Gastrocnemius medialis (tissue), 4 donors: Measurements from ENCODE around the gene RHBDL1.

Source experiments
- POLR2A ChIP-seq, 2 donors: fragments of 450-650 bp; IDR thresholded peaks; one replicate each; pipeline ENCODE4 v1.6.1; 2017; ENCODE audit warnings: antibody characterized with exemption in 2 of 2, mild to moderate bottlenecking in 2 of 2, moderate library complexity in 2 of 2
- TF ChIP-seq, protein P1 (sequence below), 5 experiments: fragments of 450-650 bp in 3 of 5; fragments of 200-600 bp in 2 of 5; sonication (generic) in 2 of 5; IDR thresholded peaks in 4 of 5; conservative IDR thresholded peaks in 1 of 5; 1 replicate in 4 of 5; 2 replicates in 1 of 5; pipeline ENCODE4 v1.5.1; 2016 to 2019; ENCODE audit warnings: antibody characterized with exemption in 5 of 5, mild to moderate bottlenecking in 3 of 5, moderate library complexity in 3 of 5

- no peak for TF ChIP-seq POLR2A (IDR thresholded peaks at IDR 0.05)
- TF ChIP-seq, protein P1, sequence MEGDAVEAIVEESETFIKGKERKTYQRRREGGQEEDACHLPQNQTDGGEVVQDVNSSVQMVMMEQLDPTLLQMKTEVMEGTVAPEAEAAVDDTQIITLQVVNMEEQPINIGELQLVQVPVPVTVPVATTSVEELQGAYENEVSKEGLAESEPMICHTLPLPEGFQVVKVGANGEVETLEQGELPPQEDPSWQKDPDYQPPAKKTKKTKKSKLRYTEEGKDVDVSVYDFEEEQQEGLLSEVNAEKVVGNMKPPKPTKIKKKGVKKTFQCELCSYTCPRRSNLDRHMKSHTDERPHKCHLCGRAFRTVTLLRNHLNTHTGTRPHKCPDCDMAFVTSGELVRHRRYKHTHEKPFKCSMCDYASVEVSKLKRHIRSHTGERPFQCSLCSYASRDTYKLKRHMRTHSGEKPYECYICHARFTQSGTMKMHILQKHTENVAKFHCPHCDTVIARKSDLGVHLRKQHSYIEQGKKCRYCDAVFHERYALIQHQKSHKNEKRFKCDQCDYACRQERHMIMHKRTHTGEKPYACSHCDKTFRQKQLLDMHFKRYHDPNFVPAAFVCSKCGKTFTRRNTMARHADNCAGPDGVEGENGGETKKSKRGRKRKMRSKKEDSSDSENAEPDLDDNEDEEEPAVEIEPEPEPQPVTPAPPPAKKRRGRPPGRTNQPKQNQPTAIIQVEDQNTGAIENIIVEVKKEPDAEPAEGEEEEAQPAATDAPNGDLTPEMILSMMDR (IDR thresholded peaks at IDR 0.05 in 4 of 5, conservative IDR thresholded peaks at IDR 0.05 in 1 of 5), result no peak
Observed at GRCh38 chr16:632486-633335, 42.8 kb upstream of the RHBDL1 start.
